Activated T-helper 1 cell treated with Interleukin-2 at 50 U/mL for 16 hours (primary cell): Measurements from ENCODE around the gene IMMP2L.
"Not testable (repeated sequence)": the region's sequence is repeated elsewhere in the genome, so short reads cannot be mapped to it uniquely, and the experiment has no call there.

ENCODE experiments used
- DNase-seq: peaks from one replicate; pipeline ENCODE4 v3.0.0-alpha.2; 2020; ENCODE audit warnings: low read depth

Gene IMMP2L

GRCh38 chr7:110987127-110987693 is 575.1 kb downstream of the IMMP2L start:
- no peak for DNase-seq

- no peak for DNase-seq
Observed at GRCh38 chr7:110983822-110984456, 578.4 kb downstream of the IMMP2L start.

DNA sequence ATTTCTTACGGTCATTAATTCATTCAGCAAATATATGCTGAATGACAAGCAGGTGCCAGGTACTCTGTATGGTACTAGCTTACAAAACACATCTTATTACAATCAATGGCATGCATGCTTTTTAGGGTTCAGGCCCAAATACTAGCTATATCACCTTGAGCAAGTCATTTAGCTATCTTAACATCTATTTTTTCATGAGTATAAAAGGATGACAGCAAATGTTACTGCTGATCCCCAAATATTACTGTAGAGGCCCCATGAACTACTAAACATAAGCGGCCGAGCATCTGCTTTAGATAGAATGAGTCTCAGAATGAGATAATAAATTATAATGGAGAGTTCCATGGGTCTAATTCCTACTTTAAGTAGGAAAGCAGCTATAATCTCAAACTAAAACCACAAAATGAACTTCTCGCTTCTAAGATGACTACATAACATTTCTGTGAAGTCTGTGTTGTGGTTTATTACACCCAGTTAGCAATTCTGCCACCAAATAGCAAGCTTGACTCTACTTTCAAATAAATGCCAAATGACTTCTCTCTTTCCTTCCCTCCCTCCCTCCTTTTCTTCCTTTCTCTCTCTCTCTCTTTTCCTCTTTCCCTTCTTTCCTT is 585.1 kb downstream of the IMMP2L start:
- DNase-seq, result no peak

DNA sequence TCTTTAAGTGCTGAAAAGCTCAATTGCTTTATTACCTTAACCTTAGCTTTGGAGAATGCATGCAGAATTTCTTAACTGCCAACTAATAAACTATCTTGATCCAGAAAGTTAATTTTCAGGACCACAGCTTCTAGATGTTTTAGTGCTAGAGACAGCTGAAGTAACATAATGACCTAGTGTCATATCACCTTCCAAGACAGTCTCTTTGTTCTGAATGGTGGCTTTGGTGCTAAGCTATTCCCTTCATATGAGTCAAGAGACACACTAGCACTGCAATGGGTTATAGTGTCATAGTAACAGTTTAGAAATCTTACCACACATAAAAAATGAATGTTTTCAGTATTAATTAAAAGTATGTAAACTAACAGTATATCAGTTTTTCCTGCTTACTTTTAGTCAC is 586.8 kb downstream of the IMMP2L start:
- no peak for DNase-seq

DNA sequence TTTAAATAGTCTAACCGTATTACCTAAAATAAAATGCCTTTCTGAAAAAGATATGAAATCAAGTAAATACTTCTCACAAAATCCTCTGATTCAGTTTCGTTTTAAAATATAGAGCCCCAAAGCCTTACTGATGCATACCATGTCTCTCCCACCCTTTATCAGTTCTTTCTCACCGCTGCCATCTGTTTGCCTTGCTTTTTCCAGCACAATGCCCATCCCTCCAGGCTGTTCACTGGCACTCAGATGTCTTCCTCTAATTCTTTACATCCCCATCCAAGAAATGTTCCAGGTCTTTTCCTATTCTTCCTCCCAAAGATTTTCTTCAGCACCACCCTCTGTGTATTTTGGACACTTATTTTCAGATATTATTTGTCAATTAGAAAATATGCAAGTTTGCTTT is 587.9 kb downstream of the IMMP2L start:
- no peak for DNase-seq

- DNase-seq, result no peak
Observed at GRCh38 chr7:110973196-110973990, 588.9 kb downstream of the IMMP2L start.

DNA sequence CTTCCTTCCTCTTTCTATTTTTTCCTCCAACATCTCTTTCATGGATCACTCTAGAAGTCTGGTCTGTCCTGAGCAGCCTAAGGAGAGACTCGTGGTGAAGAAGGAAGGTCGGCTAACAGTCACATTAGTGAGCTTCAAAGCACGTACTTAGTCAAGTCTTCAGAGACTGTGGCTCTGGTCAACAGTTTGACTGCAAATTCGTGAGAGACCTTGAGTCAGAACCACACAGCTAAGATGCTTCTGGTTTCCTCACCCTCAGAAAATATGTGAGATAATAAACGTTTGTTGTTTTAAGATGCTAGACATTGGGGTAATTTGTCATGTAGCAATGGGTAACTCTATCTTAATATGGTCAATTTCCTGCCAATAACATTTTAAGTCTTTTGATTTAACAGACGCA is 597.5 kb downstream of the IMMP2L start:
- no peak for DNase-seq

GRCh38 chr7:110962826-110963225 is 599.5 kb downstream of the IMMP2L start:
- no peak for DNase-seq

DNA sequence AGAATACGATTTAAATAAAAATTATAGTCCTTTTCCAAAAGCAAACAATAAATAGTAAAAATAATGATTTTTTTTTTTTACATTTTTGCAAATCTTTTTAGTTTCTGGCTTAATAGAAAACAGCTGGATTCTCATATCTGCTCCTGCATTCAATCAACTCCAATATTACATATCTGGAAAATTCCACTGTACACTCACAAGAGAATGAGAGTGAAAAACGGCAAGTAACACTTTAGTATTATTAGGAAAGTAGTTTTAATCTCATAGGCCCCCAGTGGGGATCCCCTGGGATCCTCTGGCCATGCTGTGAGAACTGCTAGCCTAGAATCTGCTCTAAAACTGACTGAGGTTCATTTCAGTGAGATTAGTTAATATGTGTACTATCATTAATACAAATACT is 599.9 kb downstream of the IMMP2L start:
- no peak for DNase-seq

DNA sequence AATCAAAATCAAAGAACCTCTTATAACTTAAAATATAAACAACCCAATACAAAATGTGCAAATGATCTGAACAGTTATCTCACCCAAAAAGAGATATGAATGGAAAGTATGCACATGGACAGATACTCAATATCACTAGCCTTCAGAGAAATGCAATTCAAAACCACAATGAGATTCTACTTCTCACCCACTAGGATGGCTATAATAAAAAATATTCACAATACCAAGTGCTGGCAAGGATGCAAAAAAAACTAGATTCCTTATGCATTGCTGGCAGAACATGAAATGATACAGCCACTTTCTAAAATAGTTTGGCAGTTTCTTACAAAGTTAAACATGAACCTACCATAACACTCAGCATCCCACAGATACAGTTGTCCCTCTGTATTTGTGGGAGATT is 601.5 kb downstream of the IMMP2L start:
- DNase-seq, result no peak

GRCh38 chr7:110948280-110948679 is 614.0 kb downstream of the IMMP2L start:
- DNase-seq, result no peak

DNA sequence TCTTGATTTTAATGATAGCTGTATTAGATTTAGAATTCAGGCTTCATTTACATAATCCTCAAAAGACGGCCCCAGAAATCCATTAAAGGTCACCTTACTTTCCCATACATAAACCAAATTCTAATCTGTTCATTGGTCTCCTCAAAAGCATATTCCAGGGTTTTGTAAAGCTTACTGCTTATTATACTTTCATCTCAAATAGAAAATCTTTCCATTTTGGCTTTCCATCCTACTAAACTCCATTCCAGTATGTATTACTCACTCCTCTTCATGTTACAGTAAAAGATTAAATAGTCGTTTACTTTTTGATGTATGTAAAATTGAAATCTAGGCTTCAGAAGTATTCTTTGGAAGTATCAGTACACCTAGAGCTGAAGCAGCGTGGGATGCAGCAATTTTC is 614.9 kb downstream of the IMMP2L start:
- DNase-seq, result no peak

DNA sequence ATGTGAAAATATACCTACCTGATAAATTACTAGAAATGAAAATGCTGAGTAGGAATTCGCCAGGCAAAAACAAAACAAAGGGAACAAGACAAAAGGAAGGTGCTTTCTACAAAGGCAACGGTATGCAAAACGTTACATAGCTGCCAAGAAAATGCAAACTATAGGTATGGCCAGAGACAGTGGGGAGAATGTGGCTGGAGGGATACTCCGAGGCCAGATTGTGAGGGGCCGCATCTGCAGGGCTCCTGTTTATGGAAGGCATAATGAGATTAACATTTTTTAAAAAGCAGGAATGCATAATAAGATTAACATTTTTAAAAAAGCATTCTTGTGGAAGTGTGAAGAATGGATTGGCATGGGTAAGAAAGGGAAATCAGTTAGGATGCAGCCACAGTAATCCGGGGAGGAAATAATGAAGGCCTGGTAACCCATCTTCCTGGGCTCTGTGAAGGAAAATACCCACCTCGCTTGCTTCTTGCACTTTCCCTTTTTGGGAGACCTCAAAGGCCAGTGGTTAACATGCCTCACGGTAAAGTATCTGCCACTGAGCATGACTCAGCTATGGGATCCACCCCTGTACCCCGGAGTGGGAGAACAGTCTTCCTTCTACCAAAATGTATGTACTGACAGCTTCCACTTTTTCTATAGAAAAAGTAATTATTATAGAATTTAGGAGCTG is 617.2 kb downstream of the IMMP2L start:
- no peak for DNase-seq

DNA sequence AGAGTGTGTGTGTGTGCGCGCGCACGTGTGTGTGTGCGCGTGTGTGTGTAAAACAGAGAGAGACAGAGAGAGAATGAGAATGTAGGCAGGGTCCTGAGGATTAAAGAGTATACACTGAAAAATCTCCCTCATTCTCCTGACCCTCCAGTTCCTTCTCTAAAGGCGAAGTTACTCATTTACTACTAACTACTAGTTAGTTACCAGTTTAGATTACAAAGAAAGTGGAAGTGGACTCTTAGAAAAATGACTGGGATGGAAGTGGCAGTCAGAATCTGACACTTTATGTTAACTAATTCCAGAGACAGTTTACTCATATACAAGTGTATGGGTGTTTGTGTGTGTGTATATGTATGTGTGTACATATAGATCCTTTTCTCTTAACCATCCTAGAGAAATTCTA is 617.8 kb downstream of the IMMP2L start:
- DNase-seq, result no peak

GRCh38 chr7:110943701-110944345 is 618.5 kb downstream of the IMMP2L start:
- DNase-seq, result no peak

DNA sequence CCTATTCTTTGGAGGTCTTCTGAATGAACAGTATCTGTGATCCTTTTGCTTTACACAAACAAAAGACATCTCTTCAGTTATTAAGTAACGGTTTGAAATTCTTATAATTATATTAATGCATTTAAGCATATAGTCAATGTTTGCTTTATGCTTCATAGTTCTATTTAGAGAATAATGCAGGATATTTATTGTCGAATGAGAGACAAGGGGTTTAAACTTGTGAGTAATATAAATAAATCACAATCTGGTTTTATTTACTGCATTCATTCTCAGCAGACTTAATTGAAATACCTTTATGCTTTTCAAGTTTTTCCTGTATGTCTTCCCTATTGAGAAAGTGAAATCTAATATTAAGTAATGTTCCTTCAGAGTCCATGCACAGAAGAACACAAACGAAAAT is 620.9 kb downstream of the IMMP2L start:
- no peak for DNase-seq

GRCh38 chr7:110940756-110941155 is 621.5 kb downstream of the IMMP2L start:
- no peak for DNase-seq

DNA sequence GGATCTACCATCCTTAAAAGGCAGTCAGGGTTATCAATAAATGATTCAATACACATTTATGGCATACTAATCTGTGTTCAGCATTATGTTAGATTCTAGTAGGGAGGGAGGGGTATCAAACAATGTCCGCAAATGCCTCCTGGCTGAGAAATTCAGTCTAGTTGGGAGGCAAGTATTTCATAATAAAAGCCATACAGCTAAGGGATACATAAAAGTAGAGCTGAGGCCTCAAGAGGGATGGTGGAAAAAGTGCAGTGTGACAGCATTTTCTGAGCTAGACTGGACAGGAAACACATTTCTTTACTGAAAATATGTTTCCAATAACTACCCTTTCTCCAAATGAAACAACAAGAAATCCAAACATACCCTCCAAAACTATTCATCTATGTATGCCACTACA is 624.1 kb downstream of the IMMP2L start:
- no peak for DNase-seq

DNA sequence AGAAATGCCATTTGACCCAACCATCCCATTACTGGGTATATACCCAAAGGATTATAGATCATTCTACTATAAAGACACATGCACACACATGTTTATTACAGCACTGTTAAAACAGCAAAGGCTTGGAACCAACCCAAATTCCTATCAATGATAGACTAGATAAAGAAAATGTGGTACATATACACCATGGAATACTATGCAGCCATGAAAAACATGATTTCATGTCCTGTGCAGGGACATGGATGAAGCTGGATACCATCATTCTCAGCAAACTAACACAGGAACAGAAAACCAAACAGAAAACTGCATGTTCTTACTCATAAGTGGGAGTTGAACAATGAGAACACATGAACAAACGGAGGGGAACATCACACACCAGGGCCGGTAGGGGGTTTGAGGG is 625.6 kb downstream of the IMMP2L start:
- DNase-seq, result not testable (repeated sequence)

GRCh38 chr7:110929480-110930249 is 632.6 kb downstream of the IMMP2L start:
- no peak for DNase-seq

DNA sequence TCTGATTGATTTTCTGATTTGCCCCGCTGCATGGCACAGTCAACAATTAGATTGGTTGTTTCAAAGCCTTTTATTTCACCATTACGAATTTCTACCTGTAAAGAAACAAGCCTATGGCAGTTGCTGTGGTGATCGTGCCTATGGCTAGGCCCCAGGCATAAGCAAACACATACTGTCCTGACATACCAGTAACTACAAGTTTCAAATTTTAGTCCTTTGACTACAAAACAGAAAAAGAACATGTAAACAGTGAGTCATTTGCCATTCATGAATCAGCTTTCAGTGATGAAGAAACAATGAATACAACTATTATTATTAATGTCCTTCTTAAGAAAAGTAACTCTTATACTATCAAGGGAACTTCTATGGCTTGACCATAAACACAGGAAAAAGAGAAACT is 639.4 kb downstream of the IMMP2L start:
- no peak for DNase-seq
